GM10266 (cell line): ENCODE measurements around the gene CALML5.

Source experiments
- DNase-seq: peaks from one replicate; pipeline ENCODE4 v3.0.0; 2012; ENCODE audit errors: extremely low spot score
- TF ChIP-seq, protein P1 (sequence below): IDR thresholded peaks from 2 replicates; pipeline ENCODE4 v1.5.1; 2012; ENCODE audit warnings: mild to moderate bottlenecking, low read depth; ENCODE audit not compliant: control insufficient read depth, insufficient read depth; ENCODE audit errors: missing control alignments

The CALML5 gene

GRCh38 chr10:5545011-5545410 lies 45.6 kb upstream of the CALML5 start:
- TF ChIP-seq, protein P1, sequence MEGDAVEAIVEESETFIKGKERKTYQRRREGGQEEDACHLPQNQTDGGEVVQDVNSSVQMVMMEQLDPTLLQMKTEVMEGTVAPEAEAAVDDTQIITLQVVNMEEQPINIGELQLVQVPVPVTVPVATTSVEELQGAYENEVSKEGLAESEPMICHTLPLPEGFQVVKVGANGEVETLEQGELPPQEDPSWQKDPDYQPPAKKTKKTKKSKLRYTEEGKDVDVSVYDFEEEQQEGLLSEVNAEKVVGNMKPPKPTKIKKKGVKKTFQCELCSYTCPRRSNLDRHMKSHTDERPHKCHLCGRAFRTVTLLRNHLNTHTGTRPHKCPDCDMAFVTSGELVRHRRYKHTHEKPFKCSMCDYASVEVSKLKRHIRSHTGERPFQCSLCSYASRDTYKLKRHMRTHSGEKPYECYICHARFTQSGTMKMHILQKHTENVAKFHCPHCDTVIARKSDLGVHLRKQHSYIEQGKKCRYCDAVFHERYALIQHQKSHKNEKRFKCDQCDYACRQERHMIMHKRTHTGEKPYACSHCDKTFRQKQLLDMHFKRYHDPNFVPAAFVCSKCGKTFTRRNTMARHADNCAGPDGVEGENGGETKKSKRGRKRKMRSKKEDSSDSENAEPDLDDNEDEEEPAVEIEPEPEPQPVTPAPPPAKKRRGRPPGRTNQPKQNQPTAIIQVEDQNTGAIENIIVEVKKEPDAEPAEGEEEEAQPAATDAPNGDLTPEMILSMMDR: no peak
- no peak for DNase-seq

DNA sequence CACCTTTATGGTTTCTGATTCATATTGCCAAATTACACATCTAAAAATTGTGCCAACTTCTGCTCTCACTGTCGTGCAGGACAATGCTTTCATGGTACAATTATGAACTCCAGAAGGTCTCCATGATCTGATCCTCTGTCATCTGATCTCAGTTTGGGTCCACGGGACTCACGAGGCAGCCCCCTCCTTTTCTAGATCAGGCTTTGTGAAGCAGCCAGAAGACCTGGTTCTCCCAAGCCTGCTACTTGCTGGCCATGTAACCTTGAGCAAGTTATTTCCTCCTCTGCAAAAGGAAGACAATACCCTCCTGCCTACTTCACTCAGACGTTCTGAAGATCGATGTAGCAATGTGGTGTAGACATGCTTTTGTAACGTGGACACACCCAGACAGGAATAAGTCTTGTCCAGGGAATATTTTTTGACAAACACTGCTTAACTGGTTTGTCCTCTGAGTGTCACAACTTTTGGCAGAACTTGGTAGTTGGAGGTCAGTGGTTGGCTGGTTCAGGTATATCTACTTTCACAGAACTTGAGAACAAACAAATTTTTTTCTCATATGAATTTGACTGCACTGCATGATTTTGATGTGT lies 44.9 kb upstream of the CALML5 start:
- DNase-seq: no peak
- TF ChIP-seq, protein P1: no peak

DNA sequence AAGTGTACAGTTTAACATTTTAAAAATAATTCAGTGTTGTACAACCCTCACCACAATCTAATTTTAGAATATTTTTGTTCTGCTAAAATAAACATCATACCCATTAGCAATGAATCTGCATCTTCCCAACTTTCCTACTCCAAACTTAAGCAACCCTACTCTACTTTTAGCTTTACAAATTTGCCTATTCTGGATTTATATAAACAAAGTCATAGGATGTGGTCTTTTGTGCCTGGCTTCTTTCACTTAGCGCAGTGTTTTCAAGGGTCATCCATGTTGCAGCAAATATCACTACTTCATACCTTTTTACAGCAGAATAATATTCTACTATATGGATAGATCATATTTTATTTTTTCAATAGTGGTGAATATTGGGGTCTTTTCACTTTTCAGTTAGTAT lies 44.3 kb upstream of the CALML5 start:
- TF ChIP-seq, protein P1: no peak
- DNase-seq: no peak

- DNase-seq: no peak
- TF ChIP-seq, protein P1: no peak
Observed at GRCh38 chr10:5542100-5542499, 42.7 kb upstream of the CALML5 start.

- TF ChIP-seq, protein P1: no peak
- DNase-seq: no peak
Observed at GRCh38 chr10:5540891-5541290, 41.5 kb upstream of the CALML5 start.

DNA sequence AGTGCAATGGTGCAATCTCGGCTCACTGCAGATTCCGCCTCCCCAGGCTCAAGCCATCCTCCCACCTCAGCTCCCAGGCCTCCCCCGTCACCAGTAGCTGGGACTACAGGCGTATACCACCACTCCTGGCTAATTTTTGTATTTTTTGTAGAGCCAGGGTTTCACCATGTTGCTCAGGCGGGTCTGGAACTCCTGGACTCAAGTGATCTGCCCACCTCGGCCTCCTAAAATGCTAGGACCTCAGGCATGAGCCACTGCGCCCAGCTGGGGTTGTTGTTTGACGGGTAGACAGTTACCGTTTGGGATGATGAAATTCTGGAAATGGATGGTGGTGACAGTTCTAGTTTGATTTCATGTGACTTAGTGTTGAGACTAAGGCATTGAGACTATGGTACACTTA lies 40.7 kb upstream of the CALML5 start:
- DNase-seq: no peak
- TF ChIP-seq, protein P1: no peak

DNA sequence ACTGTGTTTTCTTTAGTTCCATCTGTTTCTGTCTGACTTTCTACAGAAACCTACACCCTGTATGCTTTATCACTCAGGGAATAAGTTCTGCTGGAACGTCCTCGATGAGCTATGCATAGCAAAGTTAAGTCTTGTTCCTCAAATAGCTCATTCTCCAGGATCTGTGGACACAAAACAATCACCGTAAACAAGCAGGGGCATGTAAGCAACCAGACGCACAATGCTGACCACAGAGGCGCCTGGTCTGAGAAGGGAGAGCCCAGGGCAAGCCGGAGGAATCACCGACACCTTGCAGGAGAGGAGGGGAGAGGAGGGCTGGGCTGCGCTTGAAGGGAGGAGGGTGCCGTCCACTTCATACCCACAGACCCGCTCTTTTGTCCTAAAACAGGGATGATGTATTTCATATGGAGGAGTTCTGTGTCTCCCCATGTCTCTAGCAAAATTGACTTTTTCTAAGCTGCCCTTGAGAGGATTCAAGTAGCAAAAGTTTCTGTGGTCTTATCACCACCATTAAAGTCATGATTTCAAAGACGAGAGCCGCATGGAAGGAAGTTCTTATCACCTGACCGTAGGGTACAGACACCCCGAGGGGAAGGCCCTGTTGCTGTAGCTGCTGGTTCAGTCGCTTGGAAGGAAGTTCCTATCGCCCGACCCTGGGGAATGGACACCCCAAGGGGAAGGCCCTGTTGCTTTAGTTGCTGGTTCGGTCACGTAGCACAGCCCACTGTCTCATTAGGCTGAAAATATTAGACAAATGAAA lies 39.7 kb upstream of the CALML5 start:
- TF ChIP-seq, protein P1: no peak
- DNase-seq: no peak
